HG03575 (cell line): ENCODE results near the gene UBE2G1.
A peak's percentile ranks its signal among the peaks of the same experiment; 100 is the strongest.
"Not testable (repeated sequence)": the region's sequence is repeated elsewhere in the genome, so short reads cannot be mapped to it uniquely, and the experiment has no call there.

Source experiments
- ATAC-seq: cut with Tn5 transposase; IDR thresholded peaks from one replicate; pipeline ENCODE4 v1.9.1; 2021; ENCODE audit not compliant: unreplicated experiment, insufficient number of reproducible peaks, low FRiP score; ENCODE audit errors: extremely low read depth

The UBE2G1 gene

GRCh38 chr17:4377247-4377646 is 10.8 kb upstream of the UBE2G1 start:
- ATAC-seq: not testable (repeated sequence)

DNA sequence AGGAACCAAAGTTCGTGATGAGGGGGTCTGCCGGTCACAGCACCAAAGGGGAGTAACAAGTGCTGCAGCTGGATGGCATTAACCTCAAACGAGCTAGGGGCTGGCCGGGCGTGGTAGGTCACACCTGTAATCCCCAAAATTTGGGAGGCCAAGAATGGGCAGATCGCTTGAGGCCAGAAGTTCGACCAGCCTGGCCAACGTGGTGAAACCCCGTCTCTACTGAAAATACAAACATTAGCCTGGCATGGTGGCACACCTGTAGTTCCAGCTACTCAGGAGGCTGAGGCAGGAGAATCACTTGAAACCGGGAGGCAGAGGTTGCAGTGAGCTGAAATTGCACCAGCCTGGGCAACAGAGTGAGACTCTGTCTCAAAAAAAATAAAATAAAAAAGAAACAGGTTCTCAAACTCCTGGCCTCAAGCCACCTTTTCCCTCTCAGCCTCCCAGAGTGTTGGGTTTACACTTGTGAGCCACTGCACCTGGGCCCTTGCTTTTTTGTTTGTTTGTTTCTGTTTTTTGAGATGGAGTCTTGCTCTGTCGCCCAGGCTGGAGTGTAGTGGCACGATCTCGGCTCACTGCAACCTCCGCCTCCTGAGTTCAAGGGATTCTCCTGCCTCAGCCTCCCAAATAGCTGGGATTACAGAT is 9.4 kb upstream of the UBE2G1 start:
- ATAC-seq: not testable (repeated sequence)

GRCh38 chr17:4375039-4375748 is 8.7 kb upstream of the UBE2G1 start:
- ATAC-seq: peak; percentile 66

DNA sequence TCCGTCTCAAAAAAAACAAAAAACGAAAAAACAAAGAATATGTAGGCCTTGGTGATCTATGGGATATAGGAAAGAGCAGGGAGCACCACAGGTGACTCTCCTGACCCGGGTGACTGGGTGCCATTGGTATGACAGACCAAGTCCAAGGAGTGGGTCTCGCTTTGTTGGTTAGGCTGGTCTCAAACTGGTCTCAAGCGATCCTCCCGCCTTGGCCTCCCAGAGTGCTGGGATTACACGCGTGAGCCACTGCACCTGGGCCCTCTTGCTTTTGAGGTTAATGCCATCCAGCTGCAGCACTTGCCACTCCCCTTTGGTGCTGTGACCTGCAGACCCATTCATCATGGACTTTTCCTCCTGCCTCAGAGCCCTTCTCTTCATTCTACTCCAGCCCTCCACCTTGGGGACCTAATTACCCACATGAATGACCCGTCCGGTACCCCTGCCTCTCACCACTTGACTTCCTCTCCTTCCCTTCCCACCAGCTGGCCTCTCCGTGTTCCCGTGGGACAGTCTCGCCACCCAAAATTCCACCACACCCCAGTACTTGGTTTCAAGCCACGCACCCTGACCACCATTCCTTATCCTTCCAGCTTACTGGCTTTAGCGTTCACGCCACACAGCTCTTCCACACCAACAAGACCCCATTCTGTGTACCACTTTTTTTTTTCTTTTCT is 3.2 kb upstream of the UBE2G1 start:
- ATAC-seq: no peak

DNA sequence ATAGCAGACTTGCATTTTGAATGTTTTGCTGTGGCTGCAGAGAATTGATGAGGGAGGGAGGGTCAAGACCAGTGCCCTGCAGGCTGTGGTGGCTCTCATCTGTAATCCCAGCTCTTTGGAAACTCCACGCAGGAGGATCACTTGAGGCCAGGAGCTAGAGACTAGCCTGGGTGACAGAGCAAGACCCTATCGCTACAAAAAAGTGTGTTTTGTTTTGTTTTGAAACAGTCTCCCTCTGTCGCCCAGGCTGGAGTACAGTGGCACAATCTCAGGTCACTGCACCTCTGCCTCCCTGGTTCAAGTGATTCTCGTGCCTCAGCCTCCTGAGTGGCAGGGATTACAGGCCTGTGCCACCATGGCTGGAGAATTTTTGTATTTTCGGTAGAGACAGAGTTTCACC is 1.9 kb upstream of the UBE2G1 start:
- ATAC-seq: no peak

DNA sequence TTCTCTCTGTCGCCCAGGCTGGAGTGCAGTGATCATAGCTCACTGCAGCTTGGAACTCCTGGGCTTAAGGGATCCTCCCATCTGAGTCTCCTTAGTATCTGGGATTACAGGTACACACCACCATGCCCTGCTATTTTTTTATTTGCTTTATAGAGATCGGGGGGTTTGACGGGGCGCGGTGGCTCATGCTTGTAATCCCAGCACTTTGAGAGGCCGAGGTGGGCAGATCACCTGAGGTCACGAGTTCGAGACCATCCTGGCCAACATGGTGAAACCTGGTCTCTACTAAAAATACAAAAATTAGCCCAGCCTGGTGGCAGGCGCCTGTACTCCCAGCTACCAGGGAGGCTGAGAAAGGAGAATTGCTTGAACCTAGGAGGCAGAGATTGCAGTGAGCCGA is 702 bp upstream of the UBE2G1 start:
- not testable (repeated sequence) for ATAC-seq

- no peak for ATAC-seq
Observed at GRCh38 chr17:4365628-4366326, 698 bp downstream of the UBE2G1 start.

DNA sequence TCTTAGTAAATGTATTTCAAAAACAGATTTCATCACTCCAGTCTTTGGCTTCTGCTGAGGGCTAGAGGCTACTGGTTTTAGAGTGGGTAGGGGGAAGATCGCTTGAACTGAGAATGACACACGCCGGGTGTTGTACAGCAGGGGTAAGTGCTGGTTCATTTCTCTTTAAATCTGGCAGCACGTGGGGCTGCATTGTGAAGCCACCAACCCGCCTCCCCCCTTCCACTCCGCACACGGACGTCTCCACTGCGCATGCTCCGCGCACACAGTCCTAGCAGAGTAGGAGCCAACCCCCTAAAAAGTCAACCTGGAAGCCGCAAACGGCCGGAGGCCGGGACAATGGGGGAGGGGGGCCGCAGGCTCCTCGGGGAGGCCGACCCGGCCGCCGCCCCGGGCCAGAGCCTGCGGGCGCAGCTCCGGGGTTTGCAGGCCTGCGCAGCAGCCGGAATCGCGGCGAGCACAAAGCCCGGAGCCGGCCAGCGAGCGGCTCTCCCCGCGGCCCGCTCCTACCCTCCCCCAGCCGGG is 1.3 kb downstream of the UBE2G1 start:
- no peak for ATAC-seq

DNA sequence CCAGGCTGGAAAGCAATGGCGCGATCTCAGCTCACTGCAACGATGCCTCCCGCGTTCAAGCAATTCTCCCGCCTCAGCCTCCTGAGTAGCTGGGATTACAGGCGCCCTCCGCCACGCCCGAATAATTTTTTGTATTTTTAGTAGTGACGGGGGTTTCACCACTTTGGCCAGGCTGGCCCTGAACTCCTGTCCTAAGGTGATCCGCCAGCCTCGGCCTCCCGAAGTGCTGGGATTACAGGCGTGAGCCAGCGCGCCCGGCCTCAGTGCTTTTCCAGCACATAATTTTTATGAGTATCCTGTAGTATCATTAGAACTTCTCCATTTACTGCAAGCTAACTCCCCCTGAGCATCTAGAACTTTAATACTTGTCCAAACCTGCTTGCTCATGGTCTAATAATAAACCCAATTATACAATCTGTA is 1.8 kb downstream of the UBE2G1 start:
- no peak for ATAC-seq

- ATAC-seq: no peak
Observed at GRCh38 chr17:4362141-4362540, 4.3 kb downstream of the UBE2G1 start.

DNA sequence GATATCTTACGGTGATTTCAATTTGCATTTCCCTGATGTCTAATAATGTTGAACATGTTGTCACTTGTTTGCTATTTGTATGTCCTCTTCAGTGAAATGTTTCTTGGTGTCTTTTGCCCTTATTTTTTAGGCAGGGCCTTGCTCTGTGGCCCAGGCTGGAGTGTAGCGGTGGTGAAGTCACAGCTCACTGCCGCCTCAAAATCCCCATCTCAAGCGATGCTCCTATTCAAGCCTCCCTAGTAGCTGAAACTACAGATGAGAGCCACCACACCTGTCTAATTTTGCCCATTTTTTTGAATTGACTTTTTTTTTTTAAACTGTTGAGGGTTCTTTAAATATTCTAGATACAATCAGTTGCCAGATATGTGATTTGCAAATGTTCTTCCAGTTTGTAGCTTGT is 8.3 kb downstream of the UBE2G1 start:
- ATAC-seq: no peak

- ATAC-seq: no peak
Observed at GRCh38 chr17:4357671-4358070, 8.8 kb downstream of the UBE2G1 start.

GRCh38 chr17:4357030-4357628 is 9.3 kb downstream of the UBE2G1 start:
- no peak for ATAC-seq

DNA sequence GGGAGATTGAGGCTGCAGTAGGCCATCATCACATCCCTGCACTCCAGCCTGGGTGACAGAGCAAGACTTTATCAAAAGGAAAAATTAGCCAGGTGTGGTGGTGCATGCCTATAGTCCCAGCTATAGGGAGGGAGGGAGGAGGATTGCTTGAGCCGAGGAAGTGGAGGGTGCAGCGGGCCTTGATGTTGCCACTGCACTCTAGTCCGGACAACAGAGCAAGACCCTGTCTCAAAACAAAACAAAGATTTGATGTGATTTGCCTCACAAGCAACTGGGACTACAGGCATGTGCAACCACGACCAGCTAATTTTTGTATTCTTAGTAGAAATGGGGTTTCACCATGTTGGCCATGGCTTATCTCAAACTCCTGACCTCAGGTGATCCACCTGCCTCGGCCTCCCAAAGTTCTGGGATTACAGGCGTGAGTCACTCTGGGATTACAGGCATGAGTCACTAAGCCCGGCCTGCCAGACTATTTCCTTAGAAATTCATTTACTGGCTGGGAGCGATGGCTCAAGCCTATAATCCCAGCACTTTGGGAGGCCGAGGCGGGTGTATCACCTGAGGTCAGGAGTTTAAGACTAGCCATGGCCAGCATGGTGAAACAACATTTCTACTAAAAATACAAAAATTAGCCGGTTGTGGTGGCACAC is 11.5 kb downstream of the UBE2G1 start:
- no peak for ATAC-seq

GRCh38 chr17:4354206-4354605 is 12.3 kb downstream of the UBE2G1 start:
- ATAC-seq: no peak

DNA sequence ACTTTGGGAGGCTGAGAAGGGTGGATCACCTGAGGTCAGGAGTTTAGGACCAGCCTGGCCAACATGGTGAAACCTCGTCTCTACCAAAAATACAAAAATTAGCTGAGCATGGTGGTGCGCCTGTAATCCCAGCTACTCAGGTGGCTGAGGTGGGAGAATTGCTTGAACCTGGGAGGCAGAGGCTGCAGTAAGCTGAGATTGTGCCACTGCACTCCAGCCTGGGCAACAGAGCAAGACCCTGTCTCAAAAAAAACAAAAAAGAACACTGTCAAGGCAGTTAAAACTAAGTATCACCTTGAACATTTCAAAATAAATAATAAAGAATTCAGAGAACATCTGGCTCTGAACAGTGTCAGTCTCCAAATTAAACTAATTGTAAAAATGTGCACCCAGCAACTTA is 16.3 kb downstream of the UBE2G1 start:
- not testable (repeated sequence) for ATAC-seq

DNA sequence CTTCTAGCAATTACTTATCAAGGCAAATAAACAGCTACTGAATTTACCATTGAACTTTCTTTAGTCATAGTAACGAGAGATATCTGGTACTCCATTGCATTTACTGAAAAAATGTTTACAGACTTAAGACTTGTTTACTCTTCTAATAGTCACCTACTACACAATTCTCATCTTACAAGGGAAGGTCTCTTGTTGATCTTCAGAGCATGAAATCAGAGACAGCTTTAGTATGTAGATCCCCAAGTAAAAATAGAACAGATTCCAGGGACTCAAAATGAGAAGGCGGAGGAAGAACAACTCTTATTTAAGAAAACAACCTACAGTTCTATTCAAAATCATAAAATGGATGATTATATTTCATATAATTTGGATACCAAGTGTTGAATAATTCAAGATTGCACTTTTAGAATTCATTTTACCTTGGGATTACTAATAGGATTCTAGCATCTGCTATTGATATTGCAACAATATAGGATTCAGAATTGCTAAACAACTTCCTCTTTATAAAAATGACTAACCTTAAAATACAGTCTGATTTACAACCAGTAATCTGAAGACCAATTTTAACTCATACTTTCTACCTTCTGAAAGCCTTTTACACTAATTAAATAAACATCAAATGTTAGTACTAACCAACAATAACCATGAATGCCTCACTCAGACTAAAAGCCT is 20.8 kb downstream of the UBE2G1 start:
- ATAC-seq: no peak

DNA sequence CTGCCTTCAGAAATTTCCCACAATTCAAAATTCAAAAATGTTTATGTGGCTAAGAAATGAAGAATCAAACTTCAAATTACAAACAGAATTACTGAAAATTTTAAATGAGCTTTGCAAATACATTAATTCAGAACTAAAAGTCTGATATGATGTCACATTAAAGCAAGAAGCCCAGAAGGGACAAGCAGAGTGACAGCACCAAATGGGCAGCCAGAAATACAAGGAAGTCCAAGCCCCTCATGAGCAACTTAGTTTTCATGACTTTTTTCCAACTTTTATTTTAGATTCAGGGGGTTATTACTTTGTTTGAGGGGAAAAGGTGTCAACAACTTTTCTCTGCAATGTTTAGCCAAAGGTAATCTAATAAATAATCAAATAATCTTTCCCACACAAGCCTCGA is 21.5 kb downstream of the UBE2G1 start:
- no peak for ATAC-seq
